Peyer's patch (tissue), 4 donors: Measurements from ENCODE around the gene FOXO6. TPM values are rescaled to one million over a fixed set of nuclear protein-coding genes. Genes with fewer than 3 reads are reported as not detected.

Source experiments
- DNase-seq, 3 donors: peaks; one replicate each; pipeline ENCODE4 v3.0.0-alpha.2; 2017 to 2019
- H3K27ac ChIP-seq, 4 donors: fragments of 200-600 bp; sonication (generic); one replicate each; pipeline ENCODE4 v1.5.1; 2016 to 2019
- H3K27me3 ChIP-seq, 2 donors: fragments of 200-600 bp; sonication (generic); one replicate each; pipeline ENCODE4 v1.5.1; 2019
- H3K36me3 ChIP-seq, 3 donors: fragments of 200-600 bp; sonication (generic); one replicate each; pipeline ENCODE4 v1.5.1; 2016 to 2019
- H3K4me1 ChIP-seq, 4 donors: fragments of 200-600 bp; sonication (generic); one replicate each; pipeline ENCODE4 v1.5.1; 2016 to 2019
- H3K4me3 ChIP-seq, 4 donors: fragments of 200-600 bp; sonication (generic); 1 replicate in 3 of 4; 2 replicates in 1 of 4; pipeline ENCODE4 v1.5.1; 2016 to 2019; ENCODE audit warnings: mild to moderate bottlenecking in 1 of 4
- H3K9me3 ChIP-seq, 4 donors: fragments of 200-600 bp; sonication (generic); one replicate each; pipeline ENCODE4 v1.5.1; 2016 to 2019; ENCODE audit warnings: mild to moderate bottlenecking in 1 of 4
- POLR2A ChIP-seq, 2 donors: fragments of 450-650 bp; IDR thresholded peaks; one replicate each; pipeline ENCODE4 v1.5.1; 2017; ENCODE audit warnings: antibody characterized with exemption in 2 of 2, mild to moderate bottlenecking in 2 of 2, moderate library complexity in 2 of 2
- total RNA-seq, 4 donors: library from RNA; depleted of rRNA; stranded (reverse); fragments of >200 nt; gene quantifications; one replicate each; pipeline ENCODE4 v1.1.0, GENCODE V29; 2016
- TF ChIP-seq, protein P1 (sequence below), 6 experiments: fragments of 450-650 bp in 4 of 6; fragments of 200-600 bp in 2 of 6; sonication (generic) in 1 of 6; IDR thresholded peaks; one replicate each; pipeline ENCODE4 v1.5.1; 2017 to 2019; ENCODE audit warnings: antibody characterized with exemption in 6 of 6, mild to moderate bottlenecking in 3 of 6, moderate library complexity in 1 of 6

Gene FOXO6
- total RNA-seq, 4 donors from 2014 or later: 0.53 to 1.1 TPM; not detected in 2

DNA sequence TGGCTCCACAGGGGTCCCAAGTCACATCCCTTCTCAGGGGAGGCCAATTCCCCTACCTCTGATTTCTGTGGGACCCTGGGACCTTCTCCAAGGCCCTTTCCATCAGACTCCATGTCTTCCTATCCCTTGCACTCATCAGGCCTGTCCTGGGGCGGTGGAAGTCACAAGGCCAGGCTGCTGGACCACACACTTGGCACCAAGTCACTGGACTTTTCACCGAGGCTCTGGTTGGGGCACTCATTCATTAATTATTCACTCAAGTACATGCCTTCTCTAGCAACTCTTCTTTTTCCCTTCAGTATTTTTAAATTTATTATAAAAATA, 11.2 kb upstream of the FOXO6 start:
- H3K27me3 ChIP-seq: no peaks in the 10 kb centered on the region
- no peaks in the 10 kb centered on the region for H3K4me1 ChIP-seq
- no peak overlapping the region for H3K4me3 ChIP-seq
- H3K36me3 ChIP-seq: no peaks in the 10 kb centered on the region
- TF ChIP-seq POLR2A (IDR thresholded peaks at IDR 0.05): no peak
- TF ChIP-seq, protein P1, sequence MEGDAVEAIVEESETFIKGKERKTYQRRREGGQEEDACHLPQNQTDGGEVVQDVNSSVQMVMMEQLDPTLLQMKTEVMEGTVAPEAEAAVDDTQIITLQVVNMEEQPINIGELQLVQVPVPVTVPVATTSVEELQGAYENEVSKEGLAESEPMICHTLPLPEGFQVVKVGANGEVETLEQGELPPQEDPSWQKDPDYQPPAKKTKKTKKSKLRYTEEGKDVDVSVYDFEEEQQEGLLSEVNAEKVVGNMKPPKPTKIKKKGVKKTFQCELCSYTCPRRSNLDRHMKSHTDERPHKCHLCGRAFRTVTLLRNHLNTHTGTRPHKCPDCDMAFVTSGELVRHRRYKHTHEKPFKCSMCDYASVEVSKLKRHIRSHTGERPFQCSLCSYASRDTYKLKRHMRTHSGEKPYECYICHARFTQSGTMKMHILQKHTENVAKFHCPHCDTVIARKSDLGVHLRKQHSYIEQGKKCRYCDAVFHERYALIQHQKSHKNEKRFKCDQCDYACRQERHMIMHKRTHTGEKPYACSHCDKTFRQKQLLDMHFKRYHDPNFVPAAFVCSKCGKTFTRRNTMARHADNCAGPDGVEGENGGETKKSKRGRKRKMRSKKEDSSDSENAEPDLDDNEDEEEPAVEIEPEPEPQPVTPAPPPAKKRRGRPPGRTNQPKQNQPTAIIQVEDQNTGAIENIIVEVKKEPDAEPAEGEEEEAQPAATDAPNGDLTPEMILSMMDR (IDR thresholded peaks at IDR 0.05): no peak
- DNase-seq: peak in 1 of 3 donors; percentile 10
- H3K9me3 ChIP-seq: no peaks in the 10 kb centered on the region
- no peak overlapping the region for H3K27ac ChIP-seq

DNA sequence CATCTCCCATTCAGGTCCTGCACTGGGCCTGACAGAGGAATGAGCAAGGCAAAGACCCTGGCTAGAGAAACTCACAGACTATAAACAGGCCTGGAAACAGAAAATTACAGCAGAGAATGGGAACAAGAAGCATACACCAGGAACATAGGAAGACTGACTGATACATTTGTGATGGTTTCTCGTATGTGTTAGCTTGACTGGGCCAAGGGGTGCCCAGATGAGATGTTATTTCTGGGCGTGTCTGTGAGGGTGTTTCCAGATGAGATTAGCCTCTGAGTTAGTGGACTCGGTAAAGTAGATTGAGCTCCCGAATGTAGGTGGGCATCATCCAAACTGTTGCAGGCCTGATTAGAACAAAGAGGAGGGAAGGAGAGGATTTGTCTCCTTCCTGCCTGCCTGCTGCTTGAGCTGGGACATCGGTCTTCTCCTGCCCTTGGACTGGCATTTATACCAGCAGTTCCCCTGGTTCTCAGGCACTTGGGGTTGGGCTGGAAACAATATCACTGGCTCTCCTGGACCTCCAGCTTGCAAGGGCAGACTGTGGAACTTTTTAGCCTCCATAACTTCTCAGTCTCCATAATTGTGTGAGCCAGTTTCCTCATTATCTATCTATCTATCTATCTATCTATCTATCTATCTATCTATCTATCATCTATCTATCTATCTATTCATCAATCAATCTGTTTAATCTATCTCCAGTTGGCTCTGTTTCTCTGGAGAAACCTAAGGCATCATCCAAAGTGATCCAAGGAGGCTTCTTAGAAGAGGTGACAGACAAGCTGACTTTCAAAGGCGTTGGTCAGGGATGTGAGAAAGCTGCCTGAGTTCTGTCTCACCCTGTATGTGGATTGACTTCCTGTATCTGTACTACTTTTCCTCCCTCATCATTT, 9.7 kb upstream of the FOXO6 start:
- H3K4me3 ChIP-seq: no peak overlapping the region
- H3K27ac ChIP-seq: no peak overlapping the region
- H3K36me3 ChIP-seq: no peaks in the 10 kb centered on the region
- H3K9me3 ChIP-seq: no peaks in the 10 kb centered on the region
- H3K27me3 ChIP-seq: no peaks in the 10 kb centered on the region
- no peaks in the 10 kb centered on the region for H3K4me1 ChIP-seq
- TF ChIP-seq POLR2A (IDR thresholded peaks at IDR 0.05): no peak
- TF ChIP-seq, protein P1 (IDR thresholded peaks at IDR 0.05): no peak
- DNase-seq: peak in 1 of 3 donors; percentile 7

DNA sequence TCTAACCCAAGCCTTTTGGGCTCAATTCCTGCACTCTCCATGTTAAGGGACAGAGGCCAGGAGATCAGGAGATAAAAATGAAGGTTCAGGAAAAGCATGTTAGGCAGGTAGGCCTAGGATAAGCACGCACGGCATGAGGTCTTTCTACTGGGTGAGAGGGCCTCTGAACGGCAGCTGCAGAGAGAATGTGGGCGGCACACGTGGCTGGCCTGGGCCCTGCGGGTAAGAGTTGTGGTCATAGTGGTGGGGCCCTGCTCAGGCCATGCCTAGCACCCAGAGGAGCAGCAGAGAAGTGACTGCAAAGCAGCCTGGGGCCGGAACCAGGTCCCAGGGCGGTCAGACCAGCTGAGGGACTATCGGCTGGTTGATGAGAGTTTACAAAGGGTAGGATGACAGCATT, 7.5 kb upstream of the FOXO6 start:
- H3K36me3 ChIP-seq: no peaks in the 10 kb centered on the region
- no peak overlapping the region for H3K27ac ChIP-seq
- DNase-seq: peak in 2 of 3 donors; percentile 21 to 46
- peaks cover 0 to 15% (median 0%) of the 10 kb centered on the region in 4 donors for H3K4me1 ChIP-seq
- H3K9me3 ChIP-seq: no peaks in the 10 kb centered on the region
- TF ChIP-seq, protein P1 (IDR thresholded peaks at IDR 0.05): no peak
- TF ChIP-seq POLR2A (IDR thresholded peaks at IDR 0.05): no peak
- no peaks in the 10 kb centered on the region for H3K27me3 ChIP-seq
- no peak overlapping the region for H3K4me3 ChIP-seq

DNA sequence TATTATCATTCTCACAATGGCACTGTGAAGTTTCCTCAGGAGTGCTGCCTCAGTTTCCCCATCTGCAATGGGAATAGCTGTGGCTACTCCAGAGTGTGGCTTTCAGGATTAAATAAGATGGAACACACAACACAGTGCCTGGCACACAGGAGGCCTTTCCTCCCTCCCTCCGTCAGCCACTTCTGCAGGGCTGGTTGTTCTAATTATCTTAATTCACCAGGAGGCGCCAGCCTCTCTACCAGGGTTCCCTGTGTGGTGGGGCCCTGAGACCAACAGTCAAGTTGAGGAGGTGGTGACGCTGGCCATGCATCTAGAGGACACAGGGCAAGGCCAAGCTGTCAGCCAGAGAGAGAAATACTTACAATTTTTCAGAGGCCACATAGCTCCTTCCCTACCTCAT, 6.3 kb upstream of the FOXO6 start:
- peak in 2 of 3 donors; percentile 5 to 32 for DNase-seq
- no peaks in the 10 kb centered on the region for H3K9me3 ChIP-seq
- TF ChIP-seq, protein P1 (IDR thresholded peaks at IDR 0.05): no peak
- no peak for TF ChIP-seq POLR2A (IDR thresholded peaks at IDR 0.05)

DNA sequence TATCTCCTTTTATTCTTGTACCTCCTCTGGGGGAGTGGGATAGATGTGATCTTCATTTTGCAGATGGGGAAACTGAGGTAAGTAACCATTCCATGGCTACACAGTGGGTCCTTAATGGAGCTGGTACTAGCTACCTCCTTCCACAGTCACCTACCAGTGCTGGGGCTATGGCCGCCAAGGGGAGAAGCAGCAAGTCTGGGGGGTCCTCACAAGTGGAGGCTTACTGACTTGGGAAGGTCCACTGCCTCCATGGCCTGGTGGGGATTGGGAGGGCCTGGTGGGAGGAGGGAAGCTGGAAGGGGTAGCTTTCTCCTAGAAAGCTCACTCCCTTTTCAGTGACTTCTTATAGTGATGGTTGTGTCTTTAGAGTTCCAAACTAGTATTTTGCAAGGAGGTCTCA, 5.9 kb upstream of the FOXO6 start:
- no peak overlapping the region for H3K4me3 ChIP-seq
- H3K36me3 ChIP-seq: no peaks in the 10 kb centered on the region
- H3K27ac ChIP-seq: no peak overlapping the region
- TF ChIP-seq POLR2A (IDR thresholded peaks at IDR 0.05): no peak
- TF ChIP-seq, protein P1 (IDR thresholded peaks at IDR 0.05): no peak
- peak in 2 of 3 donors; percentile 15 to 18 for DNase-seq
- H3K9me3 ChIP-seq: no peaks in the 10 kb centered on the region
- peaks cover 0 to 27% (median 0%) of the 10 kb centered on the region in 4 donors for H3K4me1 ChIP-seq
- H3K27me3 ChIP-seq: no peaks in the 10 kb centered on the region

More for the DNA sequence above, 6.3 kb upstream of the FOXO6 start:
- H3K4me3 ChIP-seq: no peak overlapping the region
- H3K4me1 ChIP-seq: peaks cover 0 to 23% (median 0%) of the 10 kb centered on the region in 4 donors
- no peaks in the 10 kb centered on the region for H3K27me3 ChIP-seq
- H3K36me3 ChIP-seq: no peaks in the 10 kb centered on the region
- H3K27ac ChIP-seq: no peak overlapping the region
